Left lobe of liver (tissue), 2 donors: ENCODE measurements around the gene ADA. TPM values are rescaled to one million over a fixed set of nuclear protein-coding genes. Genes with fewer than 3 reads are reported as not detected.

Source experiments
- ATAC-seq: fragments of 200-7000 bp; cut with Tn5 transposase; one replicate; pipeline ENCODE4 v1.9.1; 2020; ENCODE audit warnings: mild to moderate bottlenecking, moderate library complexity
- DNase-seq: peaks from one replicate; pipeline ENCODE4 v3.0.0-alpha.2; 2020; ENCODE audit warnings: low spot score
- total RNA-seq: library from RNA; stranded (reverse); gene quantifications from one replicate; pipeline ENCODE4 v1.2.1, GENCODE V29; 2021
- donor health status: DM: no; HTN: no; CAD: no; lungs with moderate emphysema.
- donor health status: DM: no; HTN: yes; CAD: no.

ADA gene
- total RNA-seq, 1 donor from 2014 or later: 3.7 TPM

DNA sequence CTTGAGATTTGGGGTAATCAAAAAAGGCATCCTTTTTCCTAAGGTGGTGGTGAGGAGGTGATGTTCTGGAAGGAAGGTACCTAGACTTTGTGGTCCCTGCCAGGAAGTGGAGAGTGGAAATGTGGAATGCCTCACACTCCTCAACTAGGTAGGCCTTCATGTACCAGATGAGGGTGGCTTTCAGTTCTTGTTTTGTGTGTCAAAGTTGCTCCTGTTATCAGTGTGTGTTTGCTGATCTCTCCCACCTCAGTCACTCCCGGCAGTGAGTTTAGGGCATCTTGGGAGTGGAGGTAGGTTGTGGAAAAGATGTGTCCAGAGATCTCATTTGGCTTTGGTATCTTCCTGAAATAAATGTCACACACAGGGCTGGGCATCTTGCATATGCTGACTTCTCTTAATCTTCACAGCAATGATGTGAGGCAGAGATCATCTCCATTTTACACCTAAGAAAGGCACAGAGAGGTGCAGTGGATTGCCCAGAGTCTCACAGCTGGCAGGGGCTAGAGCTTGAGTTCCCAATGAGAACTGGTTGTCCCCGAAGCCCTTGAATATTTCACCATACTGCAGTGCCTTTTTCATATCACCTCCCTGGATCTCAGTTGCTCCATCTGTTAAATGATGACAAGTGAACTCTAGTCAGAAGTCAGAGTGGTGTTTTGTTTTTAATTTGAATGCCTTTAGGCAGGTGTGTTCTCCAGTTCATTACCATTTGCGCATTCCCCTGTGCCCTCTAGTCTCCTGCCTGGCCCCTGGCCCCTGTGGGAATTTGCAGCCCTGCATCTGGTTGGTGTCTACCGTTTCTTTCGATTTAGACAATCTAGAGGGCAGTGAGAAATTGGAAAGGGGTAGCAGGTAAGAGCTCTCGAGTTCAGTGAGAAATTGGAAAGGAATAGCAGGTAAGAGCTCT is 66.2 kb downstream of the ADA start:
- ATAC-seq (no peak), DNase-seq (no peak)

DNA sequence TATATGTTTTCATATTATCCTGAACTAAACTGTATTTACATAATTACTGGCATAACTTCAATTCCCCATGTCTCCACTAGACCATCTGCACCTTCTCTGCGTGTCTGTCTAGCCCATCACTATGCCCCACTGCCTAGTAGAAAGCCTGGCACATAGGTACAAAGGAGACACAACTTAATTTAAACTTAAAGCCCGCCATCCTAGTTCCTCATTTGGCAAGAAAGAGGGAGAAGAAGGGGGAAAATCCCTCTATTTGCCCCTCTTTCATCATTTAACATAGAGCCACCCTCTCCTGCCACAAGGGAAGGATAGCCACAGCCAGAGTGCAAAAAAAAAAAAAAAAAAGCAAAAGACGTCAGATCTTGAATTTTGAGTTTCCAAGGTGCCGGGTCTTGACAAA is 67.3 kb downstream of the ADA start:
- ATAC-seq (no peak), DNase-seq (no peak)

DNA sequence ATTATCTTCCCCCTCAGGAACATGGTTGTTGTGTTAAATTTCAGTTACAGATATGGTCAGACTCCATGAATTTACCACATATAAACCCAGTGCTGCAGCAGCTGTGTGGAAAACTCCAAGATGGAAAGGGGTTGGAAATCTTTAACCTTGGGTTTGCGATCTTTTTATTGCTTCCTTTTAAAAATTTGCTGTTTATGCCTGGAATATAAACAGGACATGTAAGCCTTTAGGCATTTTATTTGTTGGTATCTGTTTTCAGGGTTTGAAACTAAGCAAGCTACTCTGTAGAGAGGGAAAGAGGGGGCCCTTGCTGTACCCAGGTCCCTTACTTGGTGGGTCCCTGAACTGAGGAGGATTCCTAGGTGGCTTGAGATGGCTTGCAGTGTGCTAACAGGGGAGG is 68.3 kb downstream of the ADA start:
- no peak for DNase-seq
- ATAC-seq: no peak

DNA sequence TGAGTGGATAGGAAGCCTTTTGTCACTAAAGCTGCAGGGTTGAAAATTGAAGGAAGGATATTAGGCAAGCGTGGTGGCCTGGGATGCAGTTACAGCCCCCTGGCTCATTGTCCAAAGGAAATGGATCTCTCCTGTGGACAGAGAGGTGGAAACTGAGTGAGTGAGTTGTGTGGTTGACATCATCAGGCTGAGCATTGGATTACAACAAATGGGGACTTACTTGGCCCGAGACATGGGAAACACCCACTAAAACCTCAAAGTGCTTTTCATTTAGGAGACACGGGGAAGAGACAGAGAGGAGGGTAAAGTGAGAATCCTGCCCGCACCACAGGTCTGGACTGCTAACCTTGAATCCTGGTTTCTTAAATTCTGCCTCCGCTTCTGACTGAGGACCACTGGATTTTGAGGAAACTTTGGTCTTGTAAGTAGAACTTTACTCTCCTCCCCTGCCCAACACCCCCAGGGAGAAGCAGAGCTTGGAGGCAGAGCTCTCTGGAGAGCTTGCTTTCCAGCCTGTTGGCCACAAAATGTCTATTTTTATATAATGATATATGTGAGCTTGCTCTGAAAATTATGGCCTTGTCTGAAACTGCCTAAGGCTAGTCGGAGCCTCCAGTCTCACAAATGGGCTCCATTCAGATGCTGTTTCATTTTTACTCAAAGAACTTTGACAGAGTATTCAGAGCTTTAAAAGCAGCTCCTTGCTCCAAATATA is 69.0 kb downstream of the ADA start, which contains the start of gene PKIG:
Gene PKIG (plus strand): TSS at position 269 of the 715 bp plus-strand sequence. CDS start 31,978 bp downstream, outside the sequence.
- no peak for DNase-seq
- ATAC-seq: peak; percentile 43

DNA sequence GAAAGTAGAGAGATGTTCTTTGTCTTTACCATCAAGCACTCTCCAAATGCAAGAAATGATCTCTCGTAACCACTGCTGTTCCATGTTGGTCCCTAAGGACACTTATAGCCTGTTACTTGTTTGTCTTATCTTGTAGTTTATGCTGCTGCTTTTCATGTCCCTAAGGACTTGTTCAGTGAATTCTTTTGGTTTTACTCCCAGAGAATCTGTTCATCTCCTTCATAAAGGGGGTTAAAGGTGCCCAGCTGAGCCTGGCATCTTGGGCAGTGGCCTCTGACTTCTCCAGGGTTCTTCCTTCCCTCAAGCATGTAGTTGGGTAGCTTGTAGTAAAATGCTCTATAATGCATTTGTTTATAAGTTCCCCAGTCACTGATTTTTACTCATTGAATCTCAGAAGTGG is 70.0 kb downstream of the ADA start:
- no peak for DNase-seq

DNA sequence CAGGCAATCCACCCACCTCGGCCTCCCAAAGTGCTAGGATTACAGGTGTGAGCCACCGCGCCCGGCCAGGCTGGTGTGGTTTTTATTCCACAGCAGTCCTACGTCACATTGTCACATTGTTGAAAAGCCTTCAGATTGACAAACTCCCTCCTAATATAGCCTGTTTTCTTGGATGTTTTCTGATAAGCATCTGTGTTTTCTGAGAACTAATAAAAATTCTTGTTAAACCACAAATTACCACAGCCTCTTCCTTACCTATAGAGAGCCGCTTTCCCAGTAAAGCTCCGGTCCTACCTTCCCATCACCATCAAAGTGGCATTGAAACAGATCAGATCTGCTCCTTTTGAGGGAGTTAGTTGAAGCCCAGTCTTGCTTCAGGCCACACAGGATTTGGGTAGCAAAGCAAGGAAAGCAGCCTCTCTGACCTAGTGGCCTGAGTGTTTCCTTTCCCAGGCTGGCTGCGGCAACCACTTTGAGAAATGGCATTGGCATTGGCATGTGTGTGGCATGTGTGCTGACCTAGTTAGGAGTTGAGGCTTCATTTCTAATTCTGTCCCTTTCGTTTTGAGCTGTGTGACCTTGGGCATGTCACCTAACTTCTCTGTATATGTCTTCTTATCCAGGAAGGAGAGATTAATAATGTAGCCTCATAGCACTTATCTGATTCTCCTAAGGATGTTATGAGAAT is 70.8 kb downstream of the ADA start:
- no peak for DNase-seq
- ATAC-seq: no peak

More for the DNA sequence above, 70.0 kb downstream of the ADA start:
- no peak for ATAC-seq

DNA sequence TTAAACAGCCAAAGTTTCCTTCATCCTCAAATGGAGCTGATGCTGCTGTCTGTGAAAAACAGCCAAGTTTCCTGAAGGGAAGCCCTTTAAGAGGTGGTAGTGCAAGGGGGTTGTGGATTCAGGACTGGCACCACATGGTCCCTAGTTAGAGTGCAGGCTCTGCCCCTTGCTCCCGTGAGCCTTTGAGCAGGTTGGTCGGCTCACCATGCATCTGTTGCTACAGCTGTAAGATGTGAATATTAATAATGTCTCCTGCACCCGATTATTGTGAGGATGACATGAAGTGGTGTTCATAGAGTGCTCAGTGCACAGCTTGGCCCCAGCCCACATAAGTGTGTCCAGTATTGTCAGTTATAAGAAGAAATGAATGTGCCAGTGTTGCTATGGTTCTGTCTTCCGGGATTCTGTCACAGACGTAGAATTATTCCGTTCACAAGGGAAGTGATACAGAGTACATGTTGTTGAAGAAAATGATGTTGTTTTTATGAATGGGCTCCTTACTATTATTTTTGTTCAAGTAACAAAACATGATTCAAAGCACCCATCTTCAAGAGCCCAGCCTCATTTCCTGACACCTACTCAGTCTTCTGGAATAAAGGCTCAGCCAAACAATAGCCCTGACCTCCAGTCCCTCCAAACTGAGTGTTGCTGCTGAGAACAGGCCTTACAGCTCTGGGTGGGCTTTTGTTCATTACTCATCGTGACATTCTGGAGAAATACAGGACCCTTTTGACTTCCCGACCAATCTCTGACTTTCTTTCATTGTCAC is 72.0 kb downstream of the ADA start:
- ATAC-seq (no peak), DNase-seq (no peak)

DNA sequence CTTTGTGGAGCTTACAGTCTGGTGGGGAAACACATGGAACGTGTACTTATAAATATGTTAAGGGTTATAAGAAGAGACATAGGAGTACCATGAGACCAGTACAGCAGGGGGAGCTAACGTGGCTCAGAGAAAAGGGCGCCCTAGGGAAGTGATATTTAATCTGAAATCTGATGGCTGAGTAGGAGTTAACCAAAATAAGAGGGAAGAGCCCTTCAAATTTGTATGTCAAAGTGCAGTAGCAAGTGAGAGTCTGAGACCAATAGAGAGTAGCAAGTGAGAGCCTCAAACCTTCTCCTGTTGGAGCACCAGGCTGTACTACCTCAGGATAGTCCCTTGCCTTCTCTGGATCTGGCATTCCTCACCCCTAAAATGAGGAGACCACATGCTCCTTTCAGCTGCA is 75.2 kb downstream of the ADA start:
- DNase-seq: no peak

DNA sequence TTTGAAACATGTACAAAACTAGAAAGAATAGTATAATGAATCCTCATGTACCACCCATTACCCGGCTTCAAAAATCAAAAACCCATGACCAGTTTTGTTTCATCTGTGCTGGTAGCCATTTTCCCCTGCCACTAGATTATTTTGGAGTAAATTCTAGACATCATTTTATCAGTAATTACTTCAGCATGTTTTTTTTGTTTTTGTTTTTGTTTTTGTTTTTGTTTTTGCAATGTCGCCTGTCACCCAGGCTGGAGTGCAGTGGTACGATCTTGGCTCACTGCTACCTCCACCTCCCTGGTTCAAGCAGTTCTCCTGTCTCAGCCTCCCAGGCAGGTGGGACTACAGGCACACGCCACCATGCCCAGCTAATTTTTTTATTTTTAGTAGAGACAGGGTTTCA is 77.1 kb downstream of the ADA start:
- no peak for ATAC-seq
- DNase-seq: no peak

More for the DNA sequence above, 75.2 kb downstream of the ADA start:
- ATAC-seq: peak; percentile 33

DNA sequence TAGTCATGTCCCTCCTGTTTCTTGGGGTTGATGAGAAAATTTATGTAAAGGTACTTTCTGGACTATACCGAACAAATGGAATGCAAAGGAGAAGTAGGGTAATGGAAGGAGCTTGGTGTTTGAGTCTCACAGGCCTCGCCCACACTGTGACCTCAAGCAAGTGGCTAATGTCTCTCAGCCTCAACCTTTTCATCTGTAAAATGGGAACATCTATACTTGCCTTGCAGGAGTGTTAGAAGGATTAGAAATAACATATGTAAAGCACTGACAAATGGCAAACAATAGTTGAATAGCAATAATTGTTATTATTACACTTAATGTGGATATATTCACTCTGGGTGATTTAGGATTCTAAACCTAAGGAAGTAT is 78.0 kb downstream of the ADA start:
- ATAC-seq (no peak), DNase-seq (no peak)

DNA sequence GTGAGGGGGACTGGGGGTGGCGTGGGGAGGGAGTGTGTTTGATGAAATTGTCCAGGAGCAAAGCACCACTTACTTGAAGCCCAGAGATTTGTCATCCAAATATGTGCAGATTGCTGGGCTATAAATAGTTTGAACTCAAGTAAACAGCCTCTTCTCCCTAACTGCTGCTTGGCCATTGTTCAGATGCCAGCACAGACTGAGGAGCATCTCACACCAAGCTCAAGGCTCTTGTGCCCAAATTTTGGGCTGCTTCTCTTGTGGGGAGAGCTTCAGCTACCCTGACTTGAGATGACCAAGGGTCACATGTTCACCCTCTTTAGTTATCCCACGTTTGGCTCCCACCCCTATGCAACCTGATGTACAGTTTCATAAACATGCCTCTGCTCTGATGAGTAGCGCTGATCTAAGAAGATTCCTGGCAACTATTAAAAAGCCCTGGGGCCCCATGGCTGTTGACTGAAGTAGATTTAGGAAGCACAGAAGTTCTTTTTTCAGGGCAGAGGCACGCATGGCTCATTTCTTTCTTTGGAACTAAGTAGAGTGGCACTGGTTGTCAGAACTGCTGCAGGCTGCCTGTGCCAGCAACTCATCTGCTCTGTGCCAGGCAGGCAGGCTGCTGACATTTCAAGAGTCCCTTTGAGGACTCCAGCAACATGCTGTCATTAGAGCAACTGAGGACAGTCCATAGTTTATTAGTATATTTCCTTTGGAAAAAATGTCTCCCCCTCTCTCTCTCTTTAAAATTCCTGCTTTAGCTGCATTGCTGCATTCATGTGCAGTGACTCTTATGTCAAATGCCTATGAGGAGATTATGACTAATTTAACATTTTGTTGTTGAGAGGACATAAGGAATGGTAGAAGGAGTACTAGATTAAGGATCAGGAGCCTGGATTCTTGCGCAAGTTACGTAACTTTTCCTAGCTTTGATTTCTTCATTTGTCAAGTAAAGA is 78.7 kb downstream of the ADA start:
- ATAC-seq (peak; percentile 73), DNase-seq (no peak)

DNA sequence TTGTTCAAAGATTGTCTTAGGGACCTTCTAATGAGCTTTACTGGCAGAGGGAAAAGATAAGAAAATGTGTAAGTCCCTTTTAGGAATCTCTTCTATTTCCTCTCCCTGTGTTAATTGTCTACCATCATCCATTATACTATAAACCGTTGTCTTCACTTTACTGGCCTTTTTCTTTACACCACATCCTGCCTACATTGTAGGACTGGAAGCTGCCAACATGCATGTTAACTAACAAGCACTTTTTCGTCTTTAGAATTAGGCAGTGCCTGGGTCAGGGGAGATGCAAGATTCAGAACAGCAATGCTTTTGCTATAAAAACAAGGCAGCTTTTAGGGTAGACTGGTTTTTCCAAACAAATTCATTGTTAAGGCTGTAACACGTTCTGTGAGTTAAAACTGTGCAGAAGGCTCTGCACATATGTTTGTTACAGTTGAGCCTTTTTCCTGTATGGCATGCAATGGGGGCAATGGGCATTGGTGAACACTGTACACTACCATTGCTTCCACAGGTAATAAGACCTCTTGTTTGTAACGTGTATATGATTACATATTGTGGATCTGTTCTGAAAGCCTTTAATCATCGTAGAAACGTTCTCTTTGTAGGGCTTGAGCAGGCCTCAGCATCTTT is 80.0 kb downstream of the ADA start:
- no peak for ATAC-seq
- DNase-seq: no peak

DNA sequence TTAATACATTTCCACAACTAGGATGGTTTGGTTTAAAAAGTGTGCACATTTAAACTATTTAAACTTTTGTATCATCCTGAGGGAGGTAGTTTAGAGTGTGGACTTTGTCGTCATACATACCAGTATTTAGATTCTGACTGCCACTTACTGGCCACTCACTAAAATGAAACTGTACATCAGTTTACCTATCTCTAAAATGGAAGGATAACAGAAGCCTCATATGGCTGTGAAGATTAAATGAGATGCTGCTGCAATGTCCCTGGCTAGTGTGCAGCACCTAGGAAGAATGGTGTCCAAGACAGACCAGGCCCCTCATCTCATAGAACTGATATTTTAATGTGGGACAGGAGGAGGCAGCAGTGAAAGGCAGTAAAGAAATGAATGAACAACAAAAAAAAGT is 81.1 kb downstream of the ADA start:
- no peak for DNase-seq
- no peak for ATAC-seq

Other genes with a start within 250 kb of the ADA start
- 95.0 TPM for gene TTPAL, start 175.8 kb downstream of the ADA start, total RNA-seq
- 50.4 TPM for gene SERINC3, start 129.6 kb downstream of the ADA start, total RNA-seq
- 22.7 TPM for gene PKIG, start 69.1 kb downstream of the ADA start, total RNA-seq
- 1.1 TPM for gene CCN5, start 63.7 kb upstream of the ADA start, total RNA-seq
- 0.20 TPM for gene KCNK15, start 94.2 kb upstream of the ADA start, total RNA-seq
- not detected for gene RIMS4, start 158.8 kb upstream of the ADA start, total RNA-seq
- 52.5 TPM for gene YWHAB, start 234.0 kb upstream of the ADA start, total RNA-seq